HEK293 (cell line): ENCODE measurements around the gene RECK.
A peak's percentile ranks its signal among the peaks of the same experiment; 100 is the strongest.

ENCODE experiments used
- CTCF ChIA-PET: fragments of 350-600 bp; formaldehyde crosslinking; extraction: SDS; loops from one replicate; lab custom pipeline; 2021; ENCODE audit warnings: antibody characterized with exemption; lab: Yijun Ruan, JAX
- POLR2A ChIA-PET: fragments of 300-600 bp; formaldehyde crosslinking; extraction: SDS; loops from one replicate; lab custom pipeline; 2020; ENCODE audit warnings: antibody characterized with exemption, inconsistent platforms; lab: Yijun Ruan, JAX
- H3K27ac ChIP-seq: fragments of 200-500 bp; sonication (Bioruptor generic); 2 replicates; pipeline ENCODE4 v1.5.1; 2014; ENCODE audit warnings: low read depth, low read length, control low read depth, inconsistent platforms; ENCODE audit errors: extremely low read depth
- H3K36me3 ChIP-seq, 2 experiments: fragments of 200-500 bp in 1 of 2; sonication (Bioruptor generic) in 1 of 2; 1 replicate in 1 of 2; 2 replicates in 1 of 2; pipeline ENCODE4 v1.5.1; 2014 to 2017; ENCODE audit warnings: inconsistent platforms in 2 of 2, low read length in 2 of 2; ENCODE audit not compliant: control insufficient read depth in 2 of 2, insufficient read depth in 1 of 2
- H3K4me1 ChIP-seq: fragments of 200-500 bp; sonication (Bioruptor generic); 2 replicates; pipeline ENCODE4 v1.5.1; 2014; ENCODE audit warnings: mild to moderate bottlenecking, low read length, inconsistent platforms; ENCODE audit not compliant: control insufficient read depth, insufficient read depth
- H3K4me3 ChIP-seq: 2 replicates; pipeline ENCODE4 v1.5.1; 2011; ENCODE audit warnings: low read depth, mild to moderate bottlenecking, control low read depth, low read length, moderate library complexity
- H3K9me3 ChIP-seq: fragments of 200-500 bp; sonication (Bioruptor generic); 2 replicates; pipeline ENCODE4 v1.5.1; 2014; ENCODE audit warnings: low read depth, low read length, inconsistent platforms; ENCODE audit not compliant: control insufficient read depth, insufficient read depth
- BCL11A ChIP-seq: fragments of 450-650 bp; formaldehyde crosslinking; IDR thresholded peaks from 2 replicates; pipeline ENCODE4 v1.5.1; 2016; ENCODE audit warnings: low read depth, missing biosample characterization, missing genetic modification characterization
- MZF1 ChIP-seq: fragments of 450-650 bp; formaldehyde crosslinking; IDR thresholded peaks from 2 replicates; pipeline ENCODE4 v1.5.1; 2017; ENCODE audit warnings: missing biosample characterization, missing genetic modification characterization, borderline replicate concordance
- PRDM1 ChIP-seq: fragments of 450-650 bp; formaldehyde crosslinking; IDR thresholded peaks from 2 replicates; pipeline ENCODE4; 2016; ENCODE audit warnings: missing biosample characterization, missing genetic modification characterization
- SP2 ChIP-seq: fragments of 450-650 bp; formaldehyde crosslinking; IDR thresholded peaks from 2 replicates; pipeline ENCODE4 v1.5.1; 2016; ENCODE audit warnings: missing biosample characterization, missing genetic modification characterization
- ZBTB17 ChIP-seq: fragments of 450-650 bp; formaldehyde crosslinking; IDR thresholded peaks from 2 replicates; pipeline ENCODE4 v1.5.1; 2016; ENCODE audit warnings: missing biosample characterization, missing genetic modification characterization
- ZBTB48 ChIP-seq: fragments of 450-650 bp; formaldehyde crosslinking; IDR thresholded peaks from 2 replicates; pipeline ENCODE4 v1.5.1; 2016; ENCODE audit warnings: missing biosample characterization, missing genetic modification characterization
- ZNF155 ChIP-seq: fragments of 450-650 bp; formaldehyde crosslinking; IDR thresholded peaks from 2 replicates; pipeline ENCODE4 v1.5.1; 2016; ENCODE audit warnings: missing biosample characterization, missing genetic modification characterization
- ZNF26 ChIP-seq: fragments of 450-650 bp; formaldehyde crosslinking; IDR thresholded peaks from 2 replicates; pipeline ENCODE4 v1.5.1; 2016; ENCODE audit warnings: missing biosample characterization, missing genetic modification characterization
- ZNF335 ChIP-seq: fragments of 450-650 bp; formaldehyde crosslinking; conservative IDR thresholded peaks from 2 replicates; pipeline ENCODE4 v1.5.1; 2016; ENCODE audit warnings: missing biosample characterization, missing genetic modification characterization
- ZNF423 ChIP-seq: fragments of 450-650 bp; formaldehyde crosslinking; IDR thresholded peaks from 2 replicates; pipeline ENCODE4 v1.5.1; 2016; ENCODE audit warnings: missing biosample characterization, missing genetic modification characterization
- ZNF544 ChIP-seq: fragments of 450-650 bp; formaldehyde crosslinking; IDR thresholded peaks from 2 replicates; pipeline ENCODE4 v1.5.0; 2017; ENCODE audit warnings: missing biosample characterization, missing genetic modification characterization
- ZNF585B ChIP-seq: fragments of 450-650 bp; formaldehyde crosslinking; IDR thresholded peaks from 2 replicates; pipeline ENCODE4 v1.5.1; 2016; ENCODE audit warnings: missing biosample characterization, missing genetic modification characterization
- ZNF660 ChIP-seq: fragments of 450-650 bp; IDR thresholded peaks from 2 replicates; pipeline ENCODE4 v1.5.1; 2018; ENCODE audit warnings: missing biosample characterization, mild to moderate bottlenecking, missing genetic modification characterization
- TF ChIP-seq, protein P1 (sequence below): fragments of 450-650 bp; formaldehyde crosslinking; IDR thresholded peaks from 2 replicates; pipeline ENCODE4 v1.5.1; 2016; ENCODE audit warnings: missing biosample characterization, missing genetic modification characterization, borderline replicate concordance
- TF ChIP-seq, protein P2 (sequence below): fragments of 450-650 bp; formaldehyde crosslinking; IDR thresholded peaks from 2 replicates; pipeline ENCODE4 v1.5.1; 2016; ENCODE audit warnings: missing biosample characterization, missing genetic modification characterization
- TF ChIP-seq, protein P3 (sequence below): fragments of 450-650 bp; formaldehyde crosslinking; IDR thresholded peaks from 2 replicates; pipeline ENCODE4 v1.5.1; 2016; ENCODE audit warnings: missing biosample characterization, missing genetic modification characterization, low read depth

Gene RECK

DNA sequence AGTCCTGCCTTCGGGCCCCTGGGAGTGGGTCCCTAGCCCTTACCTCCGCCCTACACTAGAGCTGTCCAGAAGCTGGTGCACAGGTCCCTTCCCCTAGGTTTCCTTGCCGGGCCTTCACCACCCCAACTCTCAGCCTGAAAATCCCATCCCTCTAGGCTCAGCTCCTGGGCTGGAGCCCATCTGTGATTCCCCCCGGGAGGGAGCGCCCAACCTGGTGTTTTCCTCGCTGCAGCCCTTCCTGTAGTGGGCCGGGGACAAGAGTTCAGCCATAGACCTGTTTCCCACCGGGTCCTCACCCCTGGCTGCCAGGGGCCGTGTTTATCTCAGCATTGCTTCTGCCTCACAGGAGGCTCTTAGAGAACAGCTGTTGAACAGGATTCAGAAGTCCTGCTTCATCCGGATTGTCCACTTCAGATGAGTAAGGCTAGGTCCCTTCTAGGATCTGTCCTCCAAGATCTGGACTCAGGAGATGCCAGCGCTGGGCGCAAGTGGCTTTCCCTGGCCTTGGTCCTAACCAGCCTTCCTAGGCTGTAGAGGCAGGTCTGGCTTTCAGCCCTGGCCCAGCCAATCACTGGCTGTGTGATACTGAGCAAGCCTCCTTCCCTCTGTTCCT lies 100.8 kb downstream of the RECK start:
- no peak for TF ChIP-seq ZNF335 (tag by site-specific recombination)
- TF ChIP-seq MZF1 = no peak
- TF ChIP-seq ZNF544 (tag by site-specific recombination) = no peak
- TF ChIP-seq ZNF155 (tag by site-specific recombination) = no peak
- no peak for TF ChIP-seq PRDM1 (tag by site-specific recombination)
- TF ChIP-seq SP2 (tag by site-specific recombination) = no peak
- no peak for TF ChIP-seq ZNF660 (tag by site-specific recombination)
- no peak for TF ChIP-seq ZNF26 (tag by site-specific recombination)
- peak; percentile 8; the same call in 1 of the 2 replicates for TF ChIP-seq ZBTB17 (tag by site-specific recombination)
- no peak for TF ChIP-seq ZNF423 (tag by site-specific recombination)
- TF ChIP-seq, protein P1, sequence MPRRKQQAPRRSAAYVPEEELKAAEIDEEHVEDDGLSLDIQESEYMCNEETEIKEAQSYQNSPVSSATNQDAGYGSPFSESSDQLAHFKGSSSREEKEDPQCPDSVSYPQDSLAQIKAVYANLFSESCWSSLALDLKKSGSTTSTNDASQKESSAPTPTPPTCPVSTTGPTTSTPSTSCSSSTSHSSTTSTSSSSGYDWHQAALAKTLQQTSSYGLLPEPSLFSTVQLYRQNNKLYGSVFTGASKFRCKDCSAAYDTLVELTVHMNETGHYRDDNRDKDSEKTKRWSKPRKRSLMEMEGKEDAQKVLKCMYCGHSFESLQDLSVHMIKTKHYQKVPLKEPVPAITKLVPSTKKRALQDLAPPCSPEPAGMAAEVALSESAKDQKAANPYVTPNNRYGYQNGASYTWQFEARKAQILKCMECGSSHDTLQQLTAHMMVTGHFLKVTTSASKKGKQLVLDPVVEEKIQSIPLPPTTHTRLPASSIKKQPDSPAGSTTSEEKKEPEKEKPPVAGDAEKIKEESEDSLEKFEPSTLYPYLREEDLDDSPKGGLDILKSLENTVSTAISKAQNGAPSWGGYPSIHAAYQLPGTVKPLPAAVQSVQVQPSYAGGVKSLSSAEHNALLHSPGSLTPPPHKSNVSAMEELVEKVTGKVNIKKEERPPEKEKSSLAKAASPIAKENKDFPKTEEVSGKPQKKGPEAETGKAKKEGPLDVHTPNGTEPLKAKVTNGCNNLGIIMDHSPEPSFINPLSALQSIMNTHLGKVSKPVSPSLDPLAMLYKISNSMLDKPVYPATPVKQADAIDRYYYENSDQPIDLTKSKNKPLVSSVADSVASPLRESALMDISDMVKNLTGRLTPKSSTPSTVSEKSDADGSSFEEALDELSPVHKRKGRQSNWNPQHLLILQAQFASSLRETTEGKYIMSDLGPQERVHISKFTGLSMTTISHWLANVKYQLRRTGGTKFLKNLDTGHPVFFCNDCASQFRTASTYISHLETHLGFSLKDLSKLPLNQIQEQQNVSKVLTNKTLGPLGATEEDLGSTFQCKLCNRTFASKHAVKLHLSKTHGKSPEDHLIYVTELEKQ (tag by site-specific recombination) = no peak
- no peak for TF ChIP-seq ZNF585B (tag by site-specific recombination)
- TF ChIP-seq, protein P2, sequence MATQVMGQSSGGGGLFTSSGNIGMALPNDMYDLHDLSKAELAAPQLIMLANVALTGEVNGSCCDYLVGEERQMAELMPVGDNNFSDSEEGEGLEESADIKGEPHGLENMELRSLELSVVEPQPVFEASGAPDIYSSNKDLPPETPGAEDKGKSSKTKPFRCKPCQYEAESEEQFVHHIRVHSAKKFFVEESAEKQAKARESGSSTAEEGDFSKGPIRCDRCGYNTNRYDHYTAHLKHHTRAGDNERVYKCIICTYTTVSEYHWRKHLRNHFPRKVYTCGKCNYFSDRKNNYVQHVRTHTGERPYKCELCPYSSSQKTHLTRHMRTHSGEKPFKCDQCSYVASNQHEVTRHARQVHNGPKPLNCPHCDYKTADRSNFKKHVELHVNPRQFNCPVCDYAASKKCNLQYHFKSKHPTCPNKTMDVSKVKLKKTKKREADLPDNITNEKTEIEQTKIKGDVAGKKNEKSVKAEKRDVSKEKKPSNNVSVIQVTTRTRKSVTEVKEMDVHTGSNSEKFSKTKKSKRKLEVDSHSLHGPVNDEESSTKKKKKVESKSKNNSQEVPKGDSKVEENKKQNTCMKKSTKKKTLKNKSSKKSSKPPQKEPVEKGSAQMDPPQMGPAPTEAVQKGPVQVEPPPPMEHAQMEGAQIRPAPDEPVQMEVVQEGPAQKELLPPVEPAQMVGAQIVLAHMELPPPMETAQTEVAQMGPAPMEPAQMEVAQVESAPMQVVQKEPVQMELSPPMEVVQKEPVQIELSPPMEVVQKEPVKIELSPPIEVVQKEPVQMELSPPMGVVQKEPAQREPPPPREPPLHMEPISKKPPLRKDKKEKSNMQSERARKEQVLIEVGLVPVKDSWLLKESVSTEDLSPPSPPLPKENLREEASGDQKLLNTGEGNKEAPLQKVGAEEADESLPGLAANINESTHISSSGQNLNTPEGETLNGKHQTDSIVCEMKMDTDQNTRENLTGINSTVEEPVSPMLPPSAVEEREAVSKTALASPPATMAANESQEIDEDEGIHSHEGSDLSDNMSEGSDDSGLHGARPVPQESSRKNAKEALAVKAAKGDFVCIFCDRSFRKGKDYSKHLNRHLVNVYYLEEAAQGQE (tag by site-specific recombination) = peak; percentile 35; the same call in 1 of the 2 replicates
- TF ChIP-seq ZBTB48 (tag by site-specific recombination) = peak; percentile 76
- TF ChIP-seq, protein P3, sequence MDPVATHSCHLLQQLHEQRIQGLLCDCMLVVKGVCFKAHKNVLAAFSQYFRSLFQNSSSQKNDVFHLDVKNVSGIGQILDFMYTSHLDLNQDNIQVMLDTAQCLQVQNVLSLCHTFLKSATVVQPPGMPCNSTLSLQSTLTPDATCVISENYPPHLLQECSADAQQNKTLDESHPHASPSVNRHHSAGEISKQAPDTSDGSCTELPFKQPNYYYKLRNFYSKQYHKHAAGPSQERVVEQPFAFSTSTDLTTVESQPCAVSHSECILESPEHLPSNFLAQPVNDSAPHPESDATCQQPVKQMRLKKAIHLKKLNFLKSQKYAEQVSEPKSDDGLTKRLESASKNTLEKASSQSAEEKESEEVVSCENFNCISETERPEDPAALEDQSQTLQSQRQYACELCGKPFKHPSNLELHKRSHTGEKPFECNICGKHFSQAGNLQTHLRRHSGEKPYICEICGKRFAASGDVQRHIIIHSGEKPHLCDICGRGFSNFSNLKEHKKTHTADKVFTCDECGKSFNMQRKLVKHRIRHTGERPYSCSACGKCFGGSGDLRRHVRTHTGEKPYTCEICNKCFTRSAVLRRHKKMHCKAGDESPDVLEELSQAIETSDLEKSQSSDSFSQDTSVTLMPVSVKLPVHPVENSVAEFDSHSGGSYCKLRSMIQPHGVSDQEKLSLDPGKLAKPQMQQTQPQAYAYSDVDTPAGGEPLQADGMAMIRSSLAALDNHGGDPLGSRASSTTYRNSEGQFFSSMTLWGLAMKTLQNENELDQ (tag by site-specific recombination) = no peak
- TF ChIP-seq BCL11A (tag by site-specific recombination) = no peak
- no peaks in the 10 kb centered on the region for H3K36me3 ChIP-seq
- H3K9me3 ChIP-seq = no peaks in the 10 kb centered on the region
- ChIA-PET CTCF (interaction anchor here (0.7 to 7.0 kb wide), 6 partner anchors 11 to 53 kb away, joined by 3 to 55 read pairs (median 3); partner anchors contain the start of gene CLTA), POLR2A (interaction anchor here (1.3 to 2.2 kb wide), 6 partner anchors 8 to 54 kb away, joined by 4 to 18 read pairs (median 8); partner anchors contain the start of gene CLTA)
- peak overlapping the region; percentile 62 for H3K4me3 ChIP-seq
- H3K4me1 ChIP-seq = no peaks in the 10 kb centered on the region
- H3K27ac ChIP-seq = no peak overlapping the region
